Caco-2 (cell line): ENCODE results near the gene SYT14. TPM values are rescaled to one million over a fixed set of nuclear protein-coding genes. Genes with fewer than 3 reads are reported as not detected.

Source experiments
- BruUV-seq: library from RNA; stranded (reverse); fragments of 400-500 nt; replicated peaks from 2 replicates; lab custom pipeline; 2021; lab: Mats Ljungman, UMichigan
- CTCF ChIA-PET: fragments of 300-600 bp; sonication (Branson Sonifier 250); formaldehyde crosslinking; loops from one replicate; lab custom pipeline; 2022; ENCODE audit warnings: antibody characterized with exemption; lab: Charles Lee
- POLR2A ChIA-PET: fragments of 300-600 bp; sonication (Branson Sonifier 250); formaldehyde crosslinking; loops from one replicate; lab custom pipeline; 2022; ENCODE audit warnings: antibody characterized with exemption; lab: Charles Lee
- DNase-seq, 2 experiments: peaks; one replicate each; pipeline versions ENCODE4 v3.0.0 to v3.0.0-alpha.2; 2020 to 2022
- H3K27me3 ChIP-seq: replicated peaks from 2 replicates; pipeline ENCODE4 v1.6.0; 2011; ENCODE audit warnings: low read length; ENCODE audit not compliant: control insufficient read depth, insufficient read depth
- H3K36me3 ChIP-seq: 2 replicates; pipeline ENCODE4 v1.5.1; 2011; ENCODE audit warnings: low read length; ENCODE audit not compliant: control insufficient read depth, insufficient read depth
- H3K4me1 ChIP-seq: fragments of 250-450 bp; sonication (Bioruptor Pico); 2 replicates; pipeline ENCODE4 v1.5.1; 2020; ENCODE audit warnings: mild to moderate bottlenecking
- H3K4me3 ChIP-seq: 2 replicates; pipeline ENCODE4 v1.5.1; 2011; ENCODE audit warnings: low read depth, mild to moderate bottlenecking, control low read depth, low read length
- H3K9me3 ChIP-seq: fragments of 250-450 bp; sonication (Bioruptor Pico); 2 replicates; pipeline ENCODE4 v1.5.1; 2020; ENCODE audit warnings: mild to moderate bottlenecking, moderate library complexity
- H3K27ac Mint-ChIP-seq: one replicate; pipeline ENCODE4 v1.8.0; 2022; ENCODE audit warnings: mixed read lengths; ENCODE audit not compliant: unreplicated experiment
- H3K27me3 Mint-ChIP-seq: one replicate; pipeline ENCODE4 v1.8.0; 2022; ENCODE audit warnings: mixed read lengths; ENCODE audit not compliant: insufficient read depth, unreplicated experiment
- H3K36me3 Mint-ChIP-seq: one replicate; pipeline ENCODE4 v1.8.0; 2022; ENCODE audit warnings: mild to moderate bottlenecking, mixed read lengths; ENCODE audit not compliant: insufficient read depth, unreplicated experiment
- H3K4me1 Mint-ChIP-seq: one replicate; pipeline ENCODE4 v1.8.0; 2022; ENCODE audit warnings: low read depth, mixed read lengths; ENCODE audit not compliant: unreplicated experiment
- H3K4me3 Mint-ChIP-seq: one replicate; pipeline ENCODE4 v1.8.0; 2022; ENCODE audit warnings: mild to moderate bottlenecking, moderate library complexity, mixed read lengths; ENCODE audit not compliant: unreplicated experiment
- H3K9me3 Mint-ChIP-seq: one replicate; pipeline ENCODE4 v1.8.0; 2022; ENCODE audit warnings: mixed read lengths; ENCODE audit not compliant: unreplicated experiment
- CTCF ChIP-seq, 2 experiments: fragments of 200-600 bp in 1 of 2; IDR thresholded peaks; 1 replicate in 1 of 2; 2 replicates in 1 of 2; pipeline versions ENCODE4 v1.5.1 to v1.8.0; 2011 to 2022; ENCODE audit warnings: antibody characterized with exemption in 1 of 2, control low read depth in 1 of 2, inconsistent platforms in 1 of 2, low read depth in 1 of 2, low read length in 1 of 2, mild to moderate bottlenecking in 1 of 2, moderate library complexity in 1 of 2; ENCODE audit not compliant: insufficient read depth in 1 of 2, severe bottlenecking in 1 of 2, unreplicated experiment in 1 of 2
- intact Hi-C: fragments of 100-400 bp; cut with micrococcal nuclease; formaldehyde crosslinking; loops from one replicate; pipeline ENCODE4 v1.10.0; 2022; ENCODE audit not compliant: unreplicated experiment
- total RNA-seq: library from RNA; stranded (reverse); gene quantifications from 2 replicates; pipeline ENCODE4 v1.2.3, GENCODE V29; 2022

Gene SYT14
- total RNA-seq, 1 experiment from 2014 or later: 0.18 TPM

DNA sequence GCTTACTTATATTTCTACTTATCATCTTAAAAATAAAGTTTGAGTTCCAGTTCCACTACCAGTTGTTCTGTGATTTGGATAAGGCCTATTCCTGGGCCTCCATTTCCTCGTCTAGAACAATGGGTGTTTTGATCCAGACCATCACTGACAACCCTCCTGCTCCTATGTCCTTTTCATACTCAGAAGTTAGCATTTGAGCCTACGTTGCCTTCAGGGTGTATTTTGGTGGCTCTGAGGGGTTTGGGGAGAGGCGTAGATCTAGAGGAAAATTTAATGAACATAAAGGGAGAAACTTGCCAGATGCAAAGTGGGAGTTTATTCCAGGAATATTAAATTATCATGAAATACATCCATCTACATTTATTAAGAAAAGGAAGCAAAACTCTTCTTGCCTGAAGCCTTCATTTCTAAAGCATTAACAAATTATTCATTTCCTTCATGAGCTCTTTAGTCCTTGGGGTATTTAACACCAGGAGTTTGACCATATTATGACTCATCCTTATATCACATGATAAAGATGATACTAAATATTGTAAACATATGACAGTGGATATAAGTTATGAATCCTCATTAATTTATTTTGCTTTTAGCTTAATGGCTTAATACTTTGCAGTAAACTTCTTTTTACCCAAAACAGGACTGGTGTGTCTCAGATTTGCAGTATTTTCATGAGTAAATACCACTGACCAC lies 47.2 kb upstream of the SYT14 start:
- CTCF ChIA-PET: no interaction called here
- intact Hi-C loops: no loop called here
- Histone ChIP-seq H3K4me3 (no peak overlapping the region), H3K9me3 (no peaks in the 10 kb centered on the region), H3K36me3 (no peaks in the 10 kb centered on the region), H3K4me1 (no peaks in the 10 kb centered on the region), H3K27me3 (no peaks in the 10 kb centered on the region)
- DNase-seq: no peak
- Mint-ChIP-seq H3K27ac (no peak overlapping the region), H3K36me3 (no peaks in the 10 kb centered on the region), H3K27me3 (no peaks in the 10 kb centered on the region), H3K4me3 (no peak overlapping the region), H3K4me1 (no peaks in the 10 kb centered on the region), H3K9me3 (no peaks in the 10 kb centered on the region)
- no peak for TF ChIP-seq CTCF (IDR thresholded peaks at IDR 0.05; ENCODE audit: insufficient read depth in 1 of 2, low read depth in 1 of 2, low read length in 1 of 2, severe bottlenecking in 1 of 2, unreplicated experiment in 1 of 2)
- no TSS peak for BruUV-seq
- POLR2A ChIA-PET: no interaction called here

DNA sequence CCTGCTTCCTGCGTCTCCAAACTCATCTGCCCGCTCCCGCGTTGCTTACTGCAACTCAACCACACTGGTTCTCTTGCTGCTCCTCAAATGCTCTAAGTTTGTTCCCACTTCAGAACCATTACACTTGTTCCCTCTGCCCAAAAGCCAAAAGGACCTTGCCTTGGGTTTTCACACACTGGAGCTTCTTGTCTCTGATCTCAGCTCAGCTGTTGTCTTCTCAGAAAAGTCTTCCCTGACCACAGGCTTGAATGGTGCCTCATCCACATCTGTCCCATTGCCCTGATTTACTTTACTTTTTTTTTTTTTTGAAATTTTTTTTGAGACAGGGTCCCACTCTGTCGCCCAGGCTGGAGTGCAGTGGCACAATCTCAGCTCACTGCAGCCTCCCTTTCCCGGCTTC lies 44.3 kb upstream of the SYT14 start:
- no peak overlapping the region for H3K27ac Mint-ChIP-seq
- H3K27me3 Mint-ChIP-seq: no peaks in the 10 kb centered on the region
- H3K4me1 Mint-ChIP-seq: no peaks in the 10 kb centered on the region
- no peak for TF ChIP-seq CTCF (IDR thresholded peaks at IDR 0.05; ENCODE audit: insufficient read depth in 1 of 2, low read depth in 1 of 2, low read length in 1 of 2, severe bottlenecking in 1 of 2, unreplicated experiment in 1 of 2)
- BruUV-seq: no TSS peak
- Histone ChIP-seq H3K9me3 (no peaks in the 10 kb centered on the region), H3K4me3 (no peak overlapping the region), H3K36me3 (no peaks in the 10 kb centered on the region), H3K4me1 (no peaks in the 10 kb centered on the region), H3K27me3 (no peaks in the 10 kb centered on the region)
- H3K4me3 Mint-ChIP-seq: no peak overlapping the region
- DNase-seq: no peak
- H3K9me3 Mint-ChIP-seq: no peaks in the 10 kb centered on the region
- no peaks in the 10 kb centered on the region for H3K36me3 Mint-ChIP-seq
- CTCF ChIA-PET: no interaction called here
- intact Hi-C loops: loop anchor here (1.0 kb wide), 1 partner anchor 17 kb away; no protein-coding TSS in a partner anchor
- POLR2A ChIA-PET: no interaction called here

DNA sequence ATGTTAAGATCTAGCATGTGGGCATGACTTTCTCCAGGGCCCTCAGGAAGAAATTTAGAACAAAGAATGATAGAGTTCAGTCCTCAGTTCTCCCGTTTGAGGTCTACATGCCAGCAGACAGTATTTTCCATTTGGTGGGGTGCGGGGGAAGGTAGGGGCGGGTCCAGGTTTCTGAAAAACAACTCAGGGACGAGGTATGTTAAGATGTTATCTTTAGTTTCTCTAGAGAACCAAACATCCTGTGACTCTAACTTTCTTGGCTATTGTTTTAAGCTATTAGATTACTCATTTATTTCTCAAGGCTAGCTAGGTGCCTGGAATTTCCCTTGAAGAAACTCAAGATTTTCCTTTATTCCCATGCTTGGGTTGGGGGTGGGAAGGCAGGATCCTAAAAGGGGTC lies 42.3 kb upstream of the SYT14 start:
- Histone ChIP-seq H3K27me3 (no peaks in the 10 kb centered on the region; the same call in 1 of the 2 replicates), H3K4me3 (no peak overlapping the region), H3K36me3 (no peaks in the 10 kb centered on the region), H3K9me3 (no peaks in the 10 kb centered on the region), H3K4me1 (no peaks in the 10 kb centered on the region)
- intact Hi-C loops: no loop called here
- H3K9me3 Mint-ChIP-seq: no peaks in the 10 kb centered on the region
- BruUV-seq: no TSS peak
- no peaks in the 10 kb centered on the region for H3K36me3 Mint-ChIP-seq
- H3K27ac Mint-ChIP-seq: no peak overlapping the region
- H3K4me1 Mint-ChIP-seq: no peaks in the 10 kb centered on the region
- DNase-seq: no peak
- POLR2A ChIA-PET: no interaction called here
- no peaks in the 10 kb centered on the region for H3K27me3 Mint-ChIP-seq
- no peak for TF ChIP-seq CTCF (IDR thresholded peaks at IDR 0.05; ENCODE audit: insufficient read depth in 1 of 2, low read depth in 1 of 2, low read length in 1 of 2, severe bottlenecking in 1 of 2, unreplicated experiment in 1 of 2)
- H3K4me3 Mint-ChIP-seq: no peak overlapping the region
- CTCF ChIA-PET: no interaction called here
